H9 (cell line): Measurements from ENCODE around the gene TCF7L1. TPM values are rescaled to one million over a fixed set of nuclear protein-coding genes. Genes with fewer than 3 reads are reported as not detected.
"Not testable (repeated sequence)": the region's sequence is repeated elsewhere in the genome, so short reads cannot be mapped to it uniquely, and the experiment has no call there.

Source experiments
- DNase-seq: peaks from one replicate; pipeline ENCODE4 v3.0.0-alpha.2; 2017
- H2AFZ ChIP-seq: one replicate; pipeline ENCODE4 v1.6.1; 2013; ENCODE audit warnings: mild to moderate bottlenecking, low read length, control low read depth, moderate library complexity
- H2AK5ac ChIP-seq: 2 replicates; pipeline ENCODE4 v1.6.1; 2013; ENCODE audit warnings: low read length, control low read depth, mixed read lengths; ENCODE audit not compliant: insufficient read length
- H2BK120ac ChIP-seq: one replicate; pipeline ENCODE4 v1.6.1; 2013; ENCODE audit warnings: low read depth, mild to moderate bottlenecking, low read length, control low read depth, inconsistent platforms; ENCODE audit not compliant: poor library complexity, severe bottlenecking
- H2BK12ac ChIP-seq: 2 replicates; pipeline ENCODE4 v1.6.1; 2013; ENCODE audit warnings: low read length, control low read depth, mixed read lengths, low read depth; ENCODE audit not compliant: insufficient read length
- H2BK15ac ChIP-seq: 2 replicates; pipeline ENCODE4 v1.6.1; 2013; ENCODE audit warnings: low read depth, low read length, control low read depth
- H2BK20ac ChIP-seq: one replicate; pipeline ENCODE4 v1.6.1; 2013; ENCODE audit warnings: low read depth, mild to moderate bottlenecking, low read length, control low read depth, inconsistent platforms; ENCODE audit not compliant: poor library complexity, severe bottlenecking
- H2BK5ac ChIP-seq: 2 replicates; pipeline ENCODE4 v1.6.1; 2013; ENCODE audit warnings: low read length, control low read depth, mixed read lengths; ENCODE audit not compliant: insufficient read length
- H3K14ac ChIP-seq: 2 replicates; pipeline ENCODE4 v1.6.1; 2013; ENCODE audit warnings: low read length, control low read depth; ENCODE audit not compliant: insufficient read depth
- H3K18ac ChIP-seq: 2 replicates; pipeline ENCODE4 v1.6.1; 2013; ENCODE audit warnings: low read depth, mild to moderate bottlenecking, mixed read lengths, low read length, control low read depth; ENCODE audit not compliant: insufficient read length
- H3K23ac ChIP-seq: 2 replicates; pipeline ENCODE4 v1.6.1; 2013; ENCODE audit warnings: low read length, control low read depth, mixed read lengths, low read depth; ENCODE audit not compliant: insufficient read length
- H3K23me2 ChIP-seq: 2 replicates; pipeline ENCODE4 v1.6.1; 2013; ENCODE audit warnings: low read depth, mild to moderate bottlenecking, mixed read lengths, low read length, control low read depth; ENCODE audit not compliant: insufficient read length, poor library complexity, severe bottlenecking
- H3K27ac ChIP-seq: 2 replicates; pipeline ENCODE4 v1.5.1; 2013; ENCODE audit warnings: low read length, control low read depth, mixed read lengths, low read depth; ENCODE audit not compliant: insufficient read length
- H3K27me3 ChIP-seq: 2 replicates; pipeline ENCODE4 v1.6.1; 2013; ENCODE audit warnings: low read length, control low read depth, inconsistent platforms; ENCODE audit not compliant: insufficient read depth
- H3K4ac ChIP-seq: 2 replicates; pipeline ENCODE4 v1.6.1; 2013; ENCODE audit warnings: low read depth, mild to moderate bottlenecking, control low read depth, inconsistent platforms, low read length, moderate library complexity
- H3K4me1 ChIP-seq: 2 replicates; pipeline ENCODE4 v1.6.1; 2013; ENCODE audit warnings: low read length, control low read depth, inconsistent platforms; ENCODE audit not compliant: insufficient read depth
- H3K4me2 ChIP-seq: 2 replicates; pipeline ENCODE4 v1.6.1; 2013; ENCODE audit warnings: low read length, control low read depth, mixed read lengths; ENCODE audit not compliant: insufficient read length, insufficient read depth
- H3K56ac ChIP-seq: 2 replicates; pipeline ENCODE4 v1.6.1; 2013; ENCODE audit warnings: low read depth, mild to moderate bottlenecking, mixed read lengths, low read length, control low read depth; ENCODE audit not compliant: insufficient read length
- H3K79me1 ChIP-seq: 2 replicates; pipeline ENCODE4 v1.6.1; 2013; ENCODE audit warnings: low read depth, mild to moderate bottlenecking, moderate library complexity, low read length, control low read depth, inconsistent platforms; ENCODE audit not compliant: insufficient read depth, poor library complexity, severe bottlenecking
- H3K79me2 ChIP-seq: 2 replicates; pipeline ENCODE4 v1.6.1; 2013; ENCODE audit warnings: low read length, control low read depth, inconsistent platforms; ENCODE audit not compliant: insufficient read depth
- H3K9ac ChIP-seq: 2 replicates; pipeline ENCODE4 v1.6.1; 2013; ENCODE audit warnings: low read length, control low read depth, mixed read lengths; ENCODE audit not compliant: insufficient read length; ENCODE audit errors: extremely low read depth
- H3K9me3 ChIP-seq: one replicate; pipeline ENCODE4 v1.6.1; 2013; ENCODE audit warnings: low read depth, low read length, inconsistent platforms; ENCODE audit not compliant: control insufficient read depth
- H3T11ph ChIP-seq: one replicate; pipeline ENCODE4 v1.6.1; 2013; ENCODE audit warnings: mild to moderate bottlenecking, low read length, control low read depth, inconsistent platforms
- H4K20me1 ChIP-seq: one replicate; pipeline ENCODE4 v1.6.1; 2013; ENCODE audit not compliant: control insufficient read depth, insufficient read length, insufficient read depth
- H4K5ac ChIP-seq: 2 replicates; pipeline ENCODE4 v1.6.1; 2013; ENCODE audit warnings: low read depth, mild to moderate bottlenecking, mixed read lengths, low read length, control low read depth; ENCODE audit not compliant: insufficient read length
- H4K8ac ChIP-seq: replicated peaks from 2 replicates; pipeline ENCODE4 v1.6.1; 2013; ENCODE audit warnings: low read length, control low read depth, mixed read lengths, low read depth; ENCODE audit not compliant: insufficient read length
- H4K91ac ChIP-seq: 2 replicates; pipeline ENCODE4 v1.6.1; 2013; ENCODE audit warnings: low read depth, mild to moderate bottlenecking, moderate library complexity, mixed read lengths, low read length, control low read depth; ENCODE audit not compliant: insufficient read length
- H3K27ac Mint-ChIP-seq, 3 experiments: 2 replicates in 2 of 3; 3 replicates in 1 of 3; pipeline ENCODE4 v1.8.0; 2020 to 2021; ENCODE audit warnings: mixed read lengths in 3 of 3, mild to moderate bottlenecking in 1 of 3, moderate library complexity in 1 of 3
- H3K27me3 Mint-ChIP-seq: 2 replicates; pipeline ENCODE4 v1.8.0; 2021; ENCODE audit warnings: low read depth, mild to moderate bottlenecking, moderate library complexity, mixed read lengths
- H3K36me3 Mint-ChIP-seq, 3 experiments: 2 replicates in 2 of 3; 3 replicates in 1 of 3; pipeline ENCODE4 v1.8.0; 2020 to 2021; ENCODE audit warnings: low read depth in 3 of 3, mixed read lengths in 3 of 3; ENCODE audit not compliant: insufficient read depth in 1 of 3
- H3K4me1 Mint-ChIP-seq, 2 experiments: 2 replicates each; pipeline ENCODE4 v1.8.0; 2020; ENCODE audit warnings: mixed read lengths in 2 of 2
- H3K4me3 Mint-ChIP-seq, 2 experiments: 2 replicates in 1 of 2; 3 replicates in 1 of 2; pipeline ENCODE4 v1.8.0; 2020 to 2021; ENCODE audit warnings: mild to moderate bottlenecking in 2 of 2, mixed read lengths in 2 of 2, moderate library complexity in 1 of 2
- H3K9me3 Mint-ChIP-seq, 2 experiments: 2 replicates in 1 of 2; 3 replicates in 1 of 2; pipeline ENCODE4 v1.8.0; 2020; ENCODE audit warnings: mild to moderate bottlenecking in 2 of 2, mixed read lengths in 2 of 2, moderate library complexity in 1 of 2
- WGBS: extraction: QIAGEN DNeasy Blood & Tissue Kit; methylation state at CpG from one replicate; pipeline ENCODE4 v1.1.7; 2013; ENCODE audit warnings: missing lambda C conversion rate, low lambda C conversion rate, mixed read lengths; ENCODE audit not compliant: insufficient read length; ENCODE audit errors: extremely low coverage; 5-methylcytosine and 5-hydroxymethylcytosine counted together
- total RNA-seq: library from RNA; stranded (reverse); gene quantifications from 2 replicates; pipeline ENCODE4 v1.2.1, GENCODE V29; 2021
- TF ChIP-seq, protein P1 (sequence below): fragments of 200-600 bp; sonication (generic); conservative IDR thresholded peaks from 3 replicates; pipeline ENCODE4 v1.8.0; 2021; ENCODE audit warnings: antibody characterized with exemption, mild to moderate bottlenecking

TCF7L1 gene
- total RNA-seq, 1 experiment from 2014 or later = 112 TPM

DNA sequence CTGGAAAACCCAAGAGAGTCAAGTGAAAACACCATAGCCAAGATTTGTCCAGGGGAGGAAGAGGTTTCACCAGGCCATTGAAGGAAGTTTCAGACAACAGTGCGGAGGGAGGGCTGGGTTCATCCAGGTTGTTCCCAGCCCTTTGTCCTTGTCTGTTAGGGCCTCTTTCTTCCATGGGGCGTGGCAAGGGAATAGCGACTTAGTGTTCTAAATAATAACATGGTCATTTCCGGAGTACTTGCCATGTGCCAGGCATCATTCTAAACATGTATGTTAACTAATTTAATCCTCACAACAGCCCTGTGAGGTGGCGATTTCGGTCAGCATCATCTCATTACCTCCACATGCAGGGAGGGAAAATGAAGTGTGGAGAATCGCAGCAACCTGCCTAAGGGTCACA, 77.3 kb downstream of the TCF7L1 start:
- H2AK5ac ChIP-seq = no peak overlapping the region
- H3K27me3 Mint-ChIP-seq = no peaks in the 10 kb centered on the region
- H4K8ac ChIP-seq = no peak overlapping the region
- no peak overlapping the region for H2BK5ac ChIP-seq
- H3K23ac ChIP-seq = no peak overlapping the region
- no peak for DNase-seq
- no peaks in the 10 kb centered on the region for H3K9me3 ChIP-seq
- no peaks in the 10 kb centered on the region for H4K20me1 ChIP-seq
- peaks cover 58 to 59% of the 10 kb centered on the region in 2 experiments for H3K4me1 Mint-ChIP-seq
- H2BK20ac ChIP-seq = no peak overlapping the region
- H2AFZ ChIP-seq = no peak overlapping the region
- no peak overlapping the region for H3K4ac ChIP-seq
- TF ChIP-seq, protein P1, sequence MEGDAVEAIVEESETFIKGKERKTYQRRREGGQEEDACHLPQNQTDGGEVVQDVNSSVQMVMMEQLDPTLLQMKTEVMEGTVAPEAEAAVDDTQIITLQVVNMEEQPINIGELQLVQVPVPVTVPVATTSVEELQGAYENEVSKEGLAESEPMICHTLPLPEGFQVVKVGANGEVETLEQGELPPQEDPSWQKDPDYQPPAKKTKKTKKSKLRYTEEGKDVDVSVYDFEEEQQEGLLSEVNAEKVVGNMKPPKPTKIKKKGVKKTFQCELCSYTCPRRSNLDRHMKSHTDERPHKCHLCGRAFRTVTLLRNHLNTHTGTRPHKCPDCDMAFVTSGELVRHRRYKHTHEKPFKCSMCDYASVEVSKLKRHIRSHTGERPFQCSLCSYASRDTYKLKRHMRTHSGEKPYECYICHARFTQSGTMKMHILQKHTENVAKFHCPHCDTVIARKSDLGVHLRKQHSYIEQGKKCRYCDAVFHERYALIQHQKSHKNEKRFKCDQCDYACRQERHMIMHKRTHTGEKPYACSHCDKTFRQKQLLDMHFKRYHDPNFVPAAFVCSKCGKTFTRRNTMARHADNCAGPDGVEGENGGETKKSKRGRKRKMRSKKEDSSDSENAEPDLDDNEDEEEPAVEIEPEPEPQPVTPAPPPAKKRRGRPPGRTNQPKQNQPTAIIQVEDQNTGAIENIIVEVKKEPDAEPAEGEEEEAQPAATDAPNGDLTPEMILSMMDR = no peak
- peaks cover 0 to 12% (median 5%) of the 10 kb centered on the region in 3 experiments; a peak in 3 of 7 replicates for H3K36me3 Mint-ChIP-seq
- H3T11ph ChIP-seq = no peak overlapping the region
- no peak overlapping the region for H3K4me2 ChIP-seq
- H3K79me2 ChIP-seq = peaks cover 20% of the 10 kb centered on the region; the same call in 1 of the 2 replicates
- H3K56ac ChIP-seq = no peak overlapping the region
- peaks cover 20% of the 10 kb centered on the region for H3K4me1 ChIP-seq
- H3K14ac ChIP-seq = no peak overlapping the region
- H3K18ac ChIP-seq = no peak overlapping the region
- H3K79me1 ChIP-seq = peaks cover 5% of the 10 kb centered on the region
- H3K27ac ChIP-seq = no peak overlapping the region
- H4K91ac ChIP-seq = no peak overlapping the region
- no peak overlapping the region for H3K9ac ChIP-seq
- WGBS = no CpG with 5 or more reads among the region's 7 CpGs
- H4K5ac ChIP-seq = no peak overlapping the region
- no peak overlapping the region for H2BK120ac ChIP-seq
- H3K27ac Mint-ChIP-seq = peak overlapping the region in 2 of 3 experiments; percentile 1 to 22; a peak in 1 of 7 replicates
- H2BK15ac ChIP-seq = no peak overlapping the region
- H3K9me3 Mint-ChIP-seq = no peaks in the 10 kb centered on the region
- no peak overlapping the region for H2BK12ac ChIP-seq
- H3K4me3 Mint-ChIP-seq = no peak overlapping the region
- H3K27me3 ChIP-seq = no peaks in the 10 kb centered on the region
- no peaks in the 10 kb centered on the region for H3K23me2 ChIP-seq

DNA sequence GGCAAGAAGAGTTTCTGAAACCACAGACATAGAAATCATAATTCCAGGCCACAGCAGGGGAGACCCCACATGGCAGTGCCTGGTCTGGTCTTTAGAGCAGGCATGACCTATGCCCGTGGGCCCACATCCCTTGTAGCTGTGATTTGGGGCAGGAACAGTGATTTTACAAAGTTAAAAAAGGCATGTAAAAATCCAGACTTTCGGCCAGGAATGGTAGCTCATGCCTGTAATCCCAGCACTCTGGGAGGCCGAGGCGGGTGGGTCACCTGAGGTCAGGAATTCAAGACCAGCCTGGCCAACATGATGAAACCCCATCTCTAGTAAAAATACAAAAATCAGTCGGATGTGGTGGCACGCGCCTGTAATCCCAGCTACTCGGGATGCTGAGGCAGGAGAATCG, 78.4 kb downstream of the TCF7L1 start:
- H3K4me2 ChIP-seq, H2BK12ac ChIP-seq, H2AFZ ChIP-seq, H4K5ac ChIP-seq, H4K8ac ChIP-seq, H3K9ac ChIP-seq, H3K27ac ChIP-seq, H3K9me3 Mint-ChIP-seq, DNase-seq, H3K9me3 ChIP-seq, H2AK5ac ChIP-seq, H2BK15ac ChIP-seq, H3K79me1 ChIP-seq, H3T11ph ChIP-seq, H3K23ac ChIP-seq, H3K27me3 ChIP-seq, H2BK5ac ChIP-seq, H2BK20ac ChIP-seq, H3K4ac ChIP-seq, H3K27me3 Mint-ChIP-seq, H4K91ac ChIP-seq, H2BK120ac ChIP-seq, H3K14ac ChIP-seq, H3K4me3 Mint-ChIP-seq, H3K23me2 ChIP-seq, H3K18ac ChIP-seq, H3K56ac ChIP-seq, H4K20me1 ChIP-seq: not testable (repeated sequence)
- Histone ChIP-seq H3K4me1 (peaks cover 29% of the 10 kb centered on the region), H3K79me2 (peaks cover 18% of the 10 kb centered on the region; the same call in 1 of the 2 replicates)
- Mint-ChIP-seq H3K27ac (peak overlapping the region in 1 of 3 experiments; percentile 30; a peak in 1 of 7 replicates), H3K4me1 (peaks cover 69 to 70% of the 10 kb centered on the region in 2 experiments), H3K36me3 (peaks cover 0 to 12% (median 5%) of the 10 kb centered on the region in 3 experiments; a peak in 2 of 7 replicates)
- no CpG with 5 or more reads among the region's 9 CpGs for WGBS
